SK-N-SH (cell line): ENCODE results near the gene ZCWPW2. TPM values are rescaled to one million over a fixed set of nuclear protein-coding genes. Genes with fewer than 3 reads are reported as not detected.
A peak's percentile ranks its signal among the peaks of the same experiment; 100 is the strongest.

ENCODE experiments used
- CTCF ChIA-PET: fragments of 300-600, 350-600 bp; formaldehyde crosslinking; extraction: SDS; loops from one replicate; lab custom pipeline; 2021; lab: Yijun Ruan, JAX
- POLR2A ChIA-PET: fragments of 350-600 bp; sonication (Branson Sonifier 250); formaldehyde crosslinking; extraction: SDS; loops from one replicate; lab custom pipeline; 2020; ENCODE audit warnings: antibody characterized with exemption, inconsistent platforms; lab: Yijun Ruan, JAX
- DNase-seq: peaks from one replicate; pipeline ENCODE4 v3.0.0; 2012
- H2AFZ ChIP-seq: fragments of 200-600 bp; sonication (generic); 2 replicates; pipeline ENCODE4 v1.8.1; 2016; ENCODE audit warnings: antibody characterized with exemption, mild to moderate bottlenecking, low read depth
- H3F3A ChIP-seq: fragments of 200-600 bp; sonication (generic); replicated peaks from 2 replicates; pipeline ENCODE3; 2016; ENCODE audit warnings: antibody characterized with exemption, mild to moderate bottlenecking; ENCODE audit not compliant: insufficient read depth
- H3K27ac ChIP-seq, 2 experiments: fragments of 200-500 bp in 1 of 2; fragments of 200-600 bp in 1 of 2; sonication (Bioruptor generic) in 1 of 2; sonication (generic), shearing (Covaris generic) in 1 of 2; 2 replicates each; pipeline versions ENCODE4 v1.5.1 to v1.6.1; 2014 to 2016; ENCODE audit warnings: low read depth in 2 of 2, inconsistent platforms in 1 of 2, low read length in 1 of 2, mild to moderate bottlenecking in 1 of 2, mixed read lengths in 1 of 2
- H3K27me3 ChIP-seq: fragments of 200-600 bp; sonication (generic), shearing (Covaris generic); 2 replicates; pipeline ENCODE4 v1.6.1; 2016; ENCODE audit warnings: mixed run types; ENCODE audit not compliant: insufficient read depth
- H3K36me3 ChIP-seq, 2 experiments: fragments of 200-500 bp in 1 of 2; fragments of 200-600 bp in 1 of 2; sonication (Bioruptor generic) in 1 of 2; sonication (generic) in 1 of 2; replicated peaks in 1 of 2; 2 replicates each; pipeline versions ENCODE3 to v1.5.1; 2014 to 2016; ENCODE audit warnings: low read length in 1 of 2, mild to moderate bottlenecking in 1 of 2; ENCODE audit not compliant: insufficient read depth in 2 of 2, control insufficient read depth in 1 of 2
- H3K4me1 ChIP-seq, 2 experiments: fragments of 200-500 bp in 1 of 2; fragments of 200-600 bp in 1 of 2; sonication (Bioruptor generic) in 1 of 2; sonication (generic), shearing (Covaris generic) in 1 of 2; 2 replicates each; pipeline versions ENCODE4 v1.5.1 to v1.6.1; 2014 to 2016; ENCODE audit warnings: low read depth in 1 of 2, low read length in 1 of 2, mixed run types in 1 of 2; ENCODE audit not compliant: insufficient read depth in 2 of 2, control insufficient read depth in 1 of 2
- H3K4me2 ChIP-seq: fragments of 200-600 bp; sonication (generic), shearing (Covaris generic); 2 replicates; pipeline ENCODE4 v1.6.1; 2017; ENCODE audit warnings: mixed run types
- H3K4me3 ChIP-seq, 2 experiments: fragments of 200-500 bp in 1 of 2; fragments of 200-600 bp in 1 of 2; sonication (Bioruptor generic) in 1 of 2; sonication (generic), shearing (Covaris generic) in 1 of 2; 2 replicates each; pipeline versions ENCODE4 v1.5.1 to v1.8.1; 2014 to 2016; ENCODE audit warnings: low read depth in 2 of 2, inconsistent platforms in 1 of 2, low read length in 1 of 2, mild to moderate bottlenecking in 1 of 2, mixed read lengths in 1 of 2, moderate library complexity in 1 of 2
- H3K79me2 ChIP-seq: fragments of 200-600 bp; sonication (generic); 2 replicates; pipeline ENCODE4 v1.8.1; 2017; ENCODE audit warnings: mild to moderate bottlenecking; ENCODE audit not compliant: insufficient read depth
- H3K9ac ChIP-seq: fragments of 200-600 bp; sonication (generic); 2 replicates; pipeline ENCODE4 v1.6.1; 2017; ENCODE audit warnings: mixed run types
- H3K9me2 ChIP-seq: fragments of 200-600 bp; sonication (generic); 2 replicates; pipeline ENCODE4 v1.6.1; 2017; ENCODE audit warnings: mixed run types
- H3K9me3 ChIP-seq: fragments of 200-600 bp; sonication (generic); 2 replicates; pipeline ENCODE4 v1.6.1; 2017; ENCODE audit warnings: mixed run types, mild to moderate bottlenecking, moderate library complexity
- H4K20me1 ChIP-seq: fragments of 200-600 bp; sonication (generic); 2 replicates; pipeline ENCODE4 v1.6.1; 2017; ENCODE audit warnings: mild to moderate bottlenecking, mixed run types; ENCODE audit not compliant: insufficient read depth
- ELF1 ChIP-seq: IDR thresholded peaks from 2 replicates; pipeline ENCODE4 v1.4.0; 2012
- FOSL2 ChIP-seq: IDR thresholded peaks from 2 replicates; pipeline ENCODE4 v1.4.0; 2012; ENCODE audit warnings: low read depth, mild to moderate bottlenecking, moderate library complexity, borderline replicate concordance
- FOXM1 ChIP-seq: IDR thresholded peaks from 2 replicates; pipeline ENCODE4 v1.4.0; 2012; ENCODE audit warnings: low read depth, mild to moderate bottlenecking
- JUND ChIP-seq: IDR thresholded peaks from 2 replicates; pipeline ENCODE4 v1.4.0; 2012
- MEF2A ChIP-seq: IDR thresholded peaks from 2 replicates; pipeline ENCODE4 v1.4.0; 2012; ENCODE audit warnings: low read depth, borderline replicate concordance
- NFIC ChIP-seq: IDR thresholded peaks from 2 replicates; pipeline ENCODE4 v1.4.0; 2012; ENCODE audit warnings: borderline replicate concordance
- POLR2AphosphoS5 ChIP-seq: IDR thresholded peaks from 2 replicates; pipeline ENCODE4 v1.6.1; 2012; ENCODE audit warnings: low read depth, low read length
- RCOR1 ChIP-seq: fragments of 150-350 bp; IDR thresholded peaks from 2 replicates; pipeline ENCODE4 v1.6.1; 2017; ENCODE audit warnings: antibody characterized with exemption, low read length
- RFX5 ChIP-seq: IDR thresholded peaks from 2 replicates; pipeline ENCODE4 v1.6.1; 2012; ENCODE audit warnings: mild to moderate bottlenecking, improper control_type of control experiment, low read length
- RXRA ChIP-seq: IDR thresholded peaks from 2 replicates; pipeline ENCODE4 v1.4.0; 2012; ENCODE audit warnings: low read depth, mild to moderate bottlenecking, borderline replicate concordance
- SIN3A ChIP-seq: IDR thresholded peaks from 2 replicates; pipeline ENCODE4 v1.6.1; 2012; ENCODE audit warnings: low read depth, mild to moderate bottlenecking, low read length, moderate library complexity, borderline replicate concordance
- YY1 ChIP-seq: IDR thresholded peaks from 2 replicates; pipeline ENCODE4 v1.4.0; 2012; ENCODE audit warnings: low read depth, mild to moderate bottlenecking
- WGBS: methylation state at CpG from one replicate; pipeline ENCODE4 v1.1.6; 2017; ENCODE audit warnings: low lambda C conversion rate; 5-methylcytosine and 5-hydroxymethylcytosine counted together
- polyA plus RNA-seq, 3 experiments: library from polyadenylated mRNA; depleted of rRNA; stranded (reverse); fragments of >200 nt; gene quantifications; 2 replicates each; pipeline ENCODE4 v1.2.3, GENCODE V29; 2012
- TF ChIP-seq, protein P1 (sequence below): fragments of 150-350 bp; IDR thresholded peaks from 2 replicates; pipeline ENCODE4 v1.6.1; 2016; ENCODE audit warnings: mild to moderate bottlenecking, low read depth, low read length
- TF ChIP-seq, protein P2 (sequence below): IDR thresholded peaks from 2 replicates; pipeline ENCODE4 v1.4.0; 2012; ENCODE audit warnings: low read depth, borderline replicate concordance

Gene ZCWPW2
- polyA plus RNA-seq, 1 of the 3 experiments (the other 2 are of a cell fraction) = 0.13 TPM

DNA sequence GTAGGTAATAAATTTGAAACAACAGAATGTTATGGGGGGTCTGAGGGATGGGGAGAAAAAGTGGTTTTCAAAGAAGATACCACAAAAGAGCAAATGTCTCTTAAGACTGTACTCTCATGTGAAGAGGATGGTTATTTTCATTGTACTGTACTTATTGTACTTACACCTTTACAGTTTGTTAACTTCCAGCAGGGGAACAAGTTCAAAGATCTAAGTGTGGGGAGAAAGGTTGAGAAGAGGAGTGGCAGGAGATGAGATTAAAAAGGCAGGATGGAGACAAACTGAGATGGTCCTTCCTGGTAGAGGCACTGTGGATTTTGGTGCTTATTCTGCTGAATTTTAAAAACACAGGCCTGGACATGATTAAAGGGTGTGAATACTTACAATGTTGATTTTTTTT lies 5.4 kb upstream of the ZCWPW2 start:
- no peaks in the 10 kb centered on the region for H3K9me2 ChIP-seq
- peak overlapping the region; percentile 68 for H3K4me2 ChIP-seq
- no peaks in the 10 kb centered on the region for H3K27me3 ChIP-seq
- no peaks in the 10 kb centered on the region for H3K9me3 ChIP-seq
- no peaks in the 10 kb centered on the region for H3F3A ChIP-seq
- H3K4me1 ChIP-seq = peaks cover 6 to 30% of the 10 kb centered on the region in 2 experiments; a peak in 2 of 4 replicates
- peaks cover 17 to 24% of the 10 kb centered on the region in 2 experiments for H3K36me3 ChIP-seq
- POLR2A ChIA-PET = no interaction called here
- TF ChIP-seq NFIC (no peak), ELF1 (no peak), JUND (no peak)
- TF ChIP-seq, all 33 proteins: peak for 0
- Histone ChIP-seq H3K27ac (no peak overlapping the region), H3K4me3 (peak overlapping the region in 1 of 2 experiments; percentile 18; a peak in 1 of 4 replicates), H2AFZ (peak overlapping the region; percentile 36; the same call in 1 of the 2 replicates), H4K20me1 (no peaks in the 10 kb centered on the region; the same call in 1 of the 2 replicates), H3K9ac (no peak overlapping the region), H3K79me2 (peaks cover 77% of the 10 kb centered on the region)
- CTCF ChIA-PET = interaction anchor here (3.2 to 4.5 kb wide), 2 partner anchors 15 to 631 kb away, joined by 13 to 20 read pairs; no protein-coding TSS in a partner anchor
- DNase-seq = no peak

DNA sequence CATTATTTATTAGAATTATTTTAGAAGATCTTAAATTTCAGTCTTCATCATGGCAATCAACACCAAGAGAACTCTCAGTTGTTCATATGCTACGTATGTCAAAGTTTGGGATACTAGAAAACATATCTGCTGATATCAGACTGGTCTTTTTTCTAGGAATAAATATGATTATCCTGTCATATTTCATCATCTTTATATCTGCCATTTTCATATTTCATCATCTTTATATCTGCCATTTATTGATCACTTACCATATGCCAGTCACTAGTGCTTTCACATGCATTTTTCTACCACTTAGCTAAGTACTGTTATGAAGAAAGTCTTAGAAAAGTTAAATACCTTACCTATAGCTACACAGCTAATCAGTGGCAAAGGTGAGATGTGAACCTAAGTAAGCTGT lies 2.8 kb upstream of the ZCWPW2 start:
- Histone ChIP-seq H2AFZ (no peak overlapping the region), H3K4me3 (no peak overlapping the region), H3K9me2 (no peaks in the 10 kb centered on the region), H3K4me2 (peak overlapping the region; percentile 76; the same call in 1 of the 2 replicates), H3K9me3 (no peaks in the 10 kb centered on the region), H3K9ac (no peak overlapping the region), H3K79me2 (peaks cover 82% of the 10 kb centered on the region), H4K20me1 (no peaks in the 10 kb centered on the region; the same call in 1 of the 2 replicates), H3F3A (peaks cover 4% of the 10 kb centered on the region), H3K4me1 (peaks cover 6 to 30% of the 10 kb centered on the region in 2 experiments; a peak in 2 of 4 replicates), H3K27ac (no peak overlapping the region), H3K27me3 (no peaks in the 10 kb centered on the region), H3K36me3 (peaks cover 0 to 2% of the 10 kb centered on the region in 2 experiments)
- CTCF ChIA-PET = interaction anchor here (4.5 kb wide), 1 partner anchor 17 kb away, joined by 20 read pairs; no protein-coding TSS in a partner anchor
- TF ChIP-seq MEF2A (no peak), FOXM1 (no peak), FOSL2 (no peak), RCOR1 (no peak), RFX5 (no peak), YY1 (no peak), RXRA (no peak), POLR2AphosphoS5 (no peak), SIN3A (no peak)
- TF ChIP-seq, protein P1, sequence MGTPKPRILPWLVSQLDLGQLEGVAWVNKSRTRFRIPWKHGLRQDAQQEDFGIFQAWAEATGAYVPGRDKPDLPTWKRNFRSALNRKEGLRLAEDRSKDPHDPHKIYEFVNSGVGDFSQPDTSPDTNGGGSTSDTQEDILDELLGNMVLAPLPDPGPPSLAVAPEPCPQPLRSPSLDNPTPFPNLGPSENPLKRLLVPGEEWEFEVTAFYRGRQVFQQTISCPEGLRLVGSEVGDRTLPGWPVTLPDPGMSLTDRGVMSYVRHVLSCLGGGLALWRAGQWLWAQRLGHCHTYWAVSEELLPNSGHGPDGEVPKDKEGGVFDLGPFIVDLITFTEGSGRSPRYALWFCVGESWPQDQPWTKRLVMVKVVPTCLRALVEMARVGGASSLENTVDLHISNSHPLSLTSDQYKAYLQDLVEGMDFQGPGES = no peak
- TF ChIP-seq, protein P2, sequence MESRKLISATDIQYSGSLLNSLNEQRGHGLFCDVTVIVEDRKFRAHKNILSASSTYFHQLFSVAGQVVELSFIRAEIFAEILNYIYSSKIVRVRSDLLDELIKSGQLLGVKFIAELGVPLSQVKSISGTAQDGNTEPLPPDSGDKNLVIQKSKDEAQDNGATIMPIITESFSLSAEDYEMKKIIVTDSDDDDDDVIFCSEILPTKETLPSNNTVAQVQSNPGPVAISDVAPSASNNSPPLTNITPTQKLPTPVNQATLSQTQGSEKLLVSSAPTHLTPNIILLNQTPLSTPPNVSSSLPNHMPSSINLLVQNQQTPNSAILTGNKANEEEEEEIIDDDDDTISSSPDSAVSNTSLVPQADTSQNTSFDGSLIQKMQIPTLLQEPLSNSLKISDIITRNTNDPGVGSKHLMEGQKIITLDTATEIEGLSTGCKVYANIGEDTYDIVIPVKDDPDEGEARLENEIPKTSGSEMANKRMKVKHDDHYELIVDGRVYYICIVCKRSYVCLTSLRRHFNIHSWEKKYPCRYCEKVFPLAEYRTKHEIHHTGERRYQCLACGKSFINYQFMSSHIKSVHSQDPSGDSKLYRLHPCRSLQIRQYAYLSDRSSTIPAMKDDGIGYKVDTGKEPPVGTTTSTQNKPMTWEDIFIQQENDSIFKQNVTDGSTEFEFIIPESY = no peak
- no peak for DNase-seq
- WGBS = 96% methylated on average over 1 of the region's 1 CpG
- POLR2A ChIA-PET = no interaction called here
